Non-pigmented ciliary epithelial cell (primary cell): ENCODE measurements around the gene PSME2.

Experiments used
- DNase-seq: peaks from one replicate; pipeline ENCODE4 v3.0.0-alpha.2; 2010; ENCODE audit warnings: low read depth

PSME2 gene

DNA sequence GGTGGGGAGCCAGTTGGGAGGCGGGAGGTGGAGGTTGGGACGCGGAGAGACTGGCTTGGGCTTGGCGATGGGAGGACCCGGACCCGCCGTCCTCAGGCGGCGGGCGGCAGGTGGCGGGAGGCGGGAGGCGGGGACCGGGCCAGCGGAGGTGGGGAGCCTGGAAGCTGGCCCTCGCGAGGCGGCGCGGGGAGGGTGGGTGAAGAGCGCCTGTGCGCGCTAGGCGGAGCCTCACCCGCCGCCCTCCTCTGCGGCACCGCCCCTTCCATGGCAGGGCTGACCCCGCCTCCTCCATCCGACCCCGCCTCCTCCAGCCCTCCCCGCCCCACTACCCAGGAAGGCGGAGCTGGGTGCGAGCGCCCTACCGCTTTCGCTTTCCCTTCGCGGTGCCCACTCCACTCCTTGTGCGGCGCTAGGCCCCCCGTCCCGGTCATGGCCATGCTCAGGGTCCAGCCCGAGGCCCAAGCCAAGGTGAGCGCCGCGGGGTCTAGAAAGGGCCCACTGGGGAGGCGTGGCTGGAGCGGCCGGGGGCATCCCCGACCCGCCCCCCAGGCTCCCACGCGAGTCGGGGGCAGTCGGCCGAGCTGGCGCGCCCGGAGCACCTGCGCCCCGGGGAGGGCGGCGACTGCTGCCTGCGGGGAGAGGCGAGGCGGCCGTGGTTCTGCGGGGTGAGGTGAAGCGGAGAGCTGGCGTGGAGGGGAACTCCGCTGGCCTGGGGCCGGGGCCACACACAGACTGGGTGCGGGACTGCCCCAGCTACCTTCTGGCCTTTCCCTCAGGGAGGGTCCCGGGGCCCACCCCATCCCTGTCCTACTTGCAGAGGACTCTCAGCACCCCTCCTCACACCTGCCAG, 10.4 kb downstream of the PSME2 start, which contains the start of gene PSME1:
TSS of gene PSME1 (plus strand) at position 361 of the 850 bp plus-strand sequence. CDS start at position 430, 69 bp downstream.
- no peak for DNase-seq

- no peak for DNase-seq
Observed at GRCh38 chr14:24135584-24135833, 10.9 kb downstream of the PSME2 start.

- DNase-seq, result no peak
Observed at GRCh38 chr14:24133735-24134134, 12.7 kb downstream of the PSME2 start.

- no peak for DNase-seq
Observed at GRCh38 chr14:24132976-24133375, 13.4 kb downstream of the PSME2 start.

DNA sequence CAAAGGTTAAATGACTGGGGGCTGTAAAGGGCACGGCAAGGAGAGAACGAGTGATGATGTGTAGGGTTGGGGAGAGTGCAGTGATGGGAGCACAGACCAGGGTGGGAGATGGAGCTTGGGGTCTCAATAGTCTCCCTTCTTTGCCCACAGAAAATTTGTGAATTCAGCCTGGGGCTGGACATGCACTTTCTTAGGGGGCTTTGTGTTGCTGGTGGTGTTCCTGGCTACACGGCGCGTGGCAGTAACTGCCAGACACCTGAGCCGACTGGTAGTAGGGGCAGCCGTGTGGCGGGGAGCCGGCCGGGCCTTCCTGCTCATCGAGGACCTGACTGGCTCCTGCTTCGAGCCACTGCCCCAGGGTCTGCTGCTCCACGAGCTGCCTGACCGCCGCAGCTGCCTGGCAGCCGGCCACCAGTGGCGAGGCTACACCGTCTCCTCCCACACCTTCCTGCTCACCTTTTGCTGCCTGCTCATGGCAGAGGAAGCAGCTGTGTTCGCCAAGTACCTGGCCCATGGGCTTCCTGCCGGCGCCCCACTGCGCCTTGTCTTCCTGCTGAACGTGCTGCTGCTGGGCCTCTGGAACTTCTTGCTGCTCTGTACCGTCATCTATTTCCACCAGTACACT, 14.2 kb downstream of the PSME2 start:
- DNase-seq, result no peak

DNA sequence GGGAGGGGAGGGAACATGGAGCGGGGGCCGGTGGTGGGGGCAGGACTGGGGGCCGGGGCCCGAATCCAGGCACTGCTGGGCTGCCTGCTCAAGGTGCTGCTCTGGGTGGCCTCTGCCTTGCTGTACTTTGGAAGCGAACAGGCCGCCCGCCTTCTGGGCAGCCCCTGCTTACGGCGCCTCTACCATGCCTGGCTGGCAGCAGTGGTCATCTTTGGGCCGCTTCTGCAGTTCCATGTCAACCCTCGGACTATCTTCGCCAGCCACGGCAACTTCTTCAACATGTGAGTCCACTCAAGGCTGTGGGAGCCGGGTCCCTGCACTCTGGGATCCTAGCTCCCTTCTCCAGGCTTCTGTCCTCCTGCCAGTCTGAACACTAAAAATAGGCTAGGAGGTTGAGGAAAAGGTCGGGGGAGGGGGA, 14.9 kb downstream of the PSME2 start:
- DNase-seq, result no peak

DNA sequence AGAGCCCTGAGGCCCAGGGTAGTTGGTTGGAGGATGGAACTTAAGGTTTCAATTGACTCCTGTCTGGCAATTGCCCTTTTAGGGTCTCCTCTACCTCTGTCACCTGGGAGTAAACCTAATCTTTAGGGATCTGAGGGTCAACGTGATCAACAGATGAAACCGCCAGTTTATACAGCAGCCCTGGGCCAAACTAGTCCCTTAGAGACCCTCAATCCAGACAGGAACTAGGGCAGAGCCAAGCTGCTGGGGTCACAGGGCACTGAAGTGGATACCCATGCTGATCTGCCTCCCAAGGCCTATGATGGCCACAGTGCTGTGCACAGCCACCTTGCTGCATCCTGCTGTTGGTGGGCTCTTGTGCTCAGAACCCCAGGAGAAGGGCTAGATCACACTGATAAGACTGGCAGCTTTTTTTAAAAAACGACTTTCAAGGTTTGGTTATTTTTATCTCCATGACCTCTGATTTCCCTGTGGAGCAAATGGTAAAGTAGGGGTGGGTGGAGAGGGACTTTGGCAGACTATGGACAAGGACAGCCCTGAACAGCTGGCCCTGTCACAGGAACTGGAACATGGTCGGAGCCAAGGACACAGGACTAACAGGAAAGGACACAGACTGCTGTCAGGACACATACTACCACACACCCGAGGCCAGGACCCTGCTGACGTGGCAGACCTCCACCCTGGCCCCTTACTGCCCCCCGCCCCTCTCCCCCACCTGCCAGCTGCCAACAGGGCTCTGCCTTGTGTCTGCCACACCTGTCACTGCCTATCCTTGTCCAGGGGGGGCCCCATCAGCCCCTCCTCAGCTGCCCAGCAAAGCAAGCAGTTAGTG, 15.5 kb downstream of the PSME2 start:
- DNase-seq, result no peak

- no peak for DNase-seq
Observed at GRCh38 chr14:24130380-24130716, 16.1 kb downstream of the PSME2 start, which contains the start of gene FITM1. Gene FITM1, plus strand, starts transcription at chr14:24130659. Its CDS starts 905 bp downstream, at chr14:24131564.

DNA sequence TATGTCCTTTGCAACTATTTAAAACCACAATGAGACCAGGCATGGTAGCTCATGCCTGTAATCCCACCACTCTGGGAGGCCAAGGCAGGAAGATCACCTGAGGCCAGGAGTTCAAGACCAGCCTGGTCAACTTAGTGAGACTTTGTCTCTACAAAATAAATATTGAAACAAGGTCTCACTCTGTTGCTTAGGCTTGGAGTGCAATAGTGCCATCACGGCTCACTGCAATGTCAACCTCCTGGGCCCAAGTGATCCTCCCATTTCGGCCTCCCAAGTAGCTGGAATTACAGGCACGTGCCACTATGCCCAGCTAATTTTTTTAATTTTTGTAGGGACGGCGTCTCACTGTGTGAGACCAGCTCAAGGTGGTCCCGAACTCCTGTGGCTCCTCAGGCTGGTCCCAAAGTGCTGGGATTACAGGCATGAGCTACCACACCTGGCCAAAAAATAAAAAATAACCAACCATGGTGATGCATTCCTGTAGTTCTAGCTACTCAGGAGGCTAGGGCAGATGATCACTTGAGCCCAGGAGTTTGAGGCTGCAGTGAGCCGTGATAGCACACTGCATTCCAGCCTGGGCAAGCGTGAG, 16.9 kb downstream of the PSME2 start:
- DNase-seq, result no peak

- DNase-seq, result no peak
Observed at GRCh38 chr14:24127673-24128072, 18.7 kb downstream of the PSME2 start.

- no peak for DNase-seq
Observed at GRCh38 chr14:24126939-24127338, 19.5 kb downstream of the PSME2 start.

GRCh38 chr14:24123424-24124417, 22.7 kb downstream of the PSME2 start:
- DNase-seq, result no peak

- no peak for DNase-seq
Observed at GRCh38 chr14:24122898-24123297, 23.5 kb downstream of the PSME2 start.

- DNase-seq, result no peak
Observed at GRCh38 chr14:24122416-24122815, 24.0 kb downstream of the PSME2 start.

DNA sequence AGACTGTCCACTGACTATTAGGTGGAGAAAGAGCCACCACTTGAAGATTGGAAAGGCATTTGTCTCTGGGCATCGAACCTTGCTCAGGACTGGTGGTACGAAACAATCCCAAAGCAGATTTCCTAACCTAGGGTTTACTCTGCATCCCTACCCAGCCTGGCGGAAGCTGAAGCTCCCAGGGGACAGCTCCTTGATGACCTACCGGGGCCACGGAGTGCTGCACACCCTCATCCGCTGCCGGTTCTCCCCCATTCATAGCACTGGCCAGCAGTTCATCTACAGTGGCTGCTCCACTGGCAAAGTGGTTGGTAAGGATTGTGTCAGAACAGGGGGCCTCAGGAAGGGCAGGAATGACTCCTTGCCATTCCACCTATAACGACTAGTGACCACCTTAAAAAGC, 25.2 kb downstream of the PSME2 start:
- no peak for DNase-seq

GRCh38 chr14:24119691-24120090, 26.7 kb downstream of the PSME2 start:
- no peak for DNase-seq

- DNase-seq, result no peak
Observed at GRCh38 chr14:24117179-24117578, 29.2 kb downstream of the PSME2 start.

DNA sequence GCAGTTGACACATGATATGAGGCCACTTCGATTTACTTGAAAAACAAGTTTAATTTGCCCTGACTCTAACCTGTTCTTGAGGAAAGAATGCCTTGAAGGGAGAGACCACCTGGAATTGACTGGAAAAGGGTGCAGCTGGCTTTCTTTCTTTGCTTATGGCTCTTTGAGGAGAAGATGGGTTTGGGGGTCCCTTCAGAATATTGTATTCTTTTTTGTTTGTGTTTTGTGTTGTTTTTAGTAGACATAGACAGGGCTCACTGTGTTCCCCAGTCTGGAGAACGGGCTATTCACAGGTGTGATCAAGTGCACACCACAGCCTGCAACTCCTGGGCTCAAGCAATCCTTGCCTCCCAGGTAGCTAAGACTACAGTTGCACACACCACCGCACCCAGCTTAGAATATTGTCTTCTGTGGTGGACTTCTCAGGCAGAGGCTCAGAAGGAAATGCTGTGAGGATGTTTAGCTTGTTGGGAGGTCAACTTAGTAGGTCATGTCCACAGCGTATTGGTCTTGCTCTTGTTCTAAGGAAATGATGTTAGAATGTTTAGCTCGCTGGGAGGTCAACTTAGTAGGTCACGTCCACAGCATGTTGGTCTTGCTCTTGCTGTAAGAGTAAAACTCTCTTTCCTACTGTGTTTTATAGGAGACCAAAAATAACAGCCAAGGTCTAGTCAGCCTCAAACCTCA, 30.1 kb downstream of the PSME2 start:
- no peak for DNase-seq

DNA sequence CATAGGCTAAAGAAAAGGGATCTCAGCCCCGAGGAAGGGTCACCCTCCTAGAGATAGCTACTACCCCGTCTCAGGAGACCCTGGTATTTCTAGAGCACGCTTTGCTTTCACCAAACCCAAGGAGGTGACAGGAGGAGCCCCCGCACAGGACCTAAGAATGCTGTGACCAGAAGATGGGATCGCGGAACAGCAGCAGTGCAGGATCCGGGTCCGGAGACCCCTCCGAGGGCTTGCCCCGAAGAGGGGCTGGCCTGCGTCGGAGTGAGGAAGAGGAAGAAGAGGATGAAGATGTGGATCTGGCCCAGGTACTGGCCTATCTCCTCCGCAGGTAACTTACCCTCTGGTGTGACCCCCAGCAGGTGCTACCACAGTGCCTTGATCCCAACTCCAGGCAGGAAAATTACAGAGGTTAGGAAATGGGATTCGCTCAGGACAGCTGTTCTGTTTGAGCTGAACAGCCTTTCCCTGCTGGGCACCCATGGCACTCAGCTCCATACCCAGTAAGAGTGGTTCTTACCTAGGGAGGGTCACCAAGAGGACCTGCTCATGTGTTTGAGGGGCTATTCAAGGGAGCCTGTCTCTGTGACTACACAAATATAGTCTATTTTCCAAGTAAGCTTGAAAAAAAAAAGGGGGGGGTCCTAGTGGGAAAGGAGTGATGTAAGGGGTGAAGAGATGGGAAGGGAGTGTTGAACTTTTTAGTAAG, 30.8 kb downstream of the PSME2 start:
- no peak for DNase-seq
